ENCODE results near the gene HGD. TPM values are rescaled to one million over a fixed set of nuclear protein-coding genes. Genes with fewer than 3 reads are reported as not detected.

HGD gene
- total RNA-seq, 4 donors from 2014 or later = 20.9 to 87.7 (median 73.2) TPM

DNA sequence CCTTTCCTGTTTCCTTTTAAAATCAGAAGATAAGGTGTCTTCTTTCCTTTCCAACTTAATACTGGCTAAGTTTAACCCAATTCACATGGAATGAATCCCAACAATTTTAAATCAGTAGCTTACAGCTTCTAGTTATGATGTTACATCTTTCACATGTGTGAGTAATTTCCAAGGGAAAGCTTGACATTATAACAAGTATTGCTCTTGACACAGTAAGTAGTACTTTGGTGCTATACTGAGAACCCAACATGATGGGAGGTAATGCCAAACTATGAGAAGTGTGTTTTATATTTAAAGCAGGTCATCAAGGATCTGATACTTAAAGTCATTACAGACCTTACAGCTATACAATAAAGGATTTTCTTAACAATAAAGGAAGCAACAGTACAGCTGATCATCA, 31.2 kb upstream of the HGD start:
- H3K27me3 ChIP-seq = no peaks in the 10 kb centered on the region
- TF ChIP-seq POLR2A (IDR thresholded peaks at IDR 0.05) = no peak
- H3K4me1 ChIP-seq = no peaks in the 10 kb centered on the region

DNA sequence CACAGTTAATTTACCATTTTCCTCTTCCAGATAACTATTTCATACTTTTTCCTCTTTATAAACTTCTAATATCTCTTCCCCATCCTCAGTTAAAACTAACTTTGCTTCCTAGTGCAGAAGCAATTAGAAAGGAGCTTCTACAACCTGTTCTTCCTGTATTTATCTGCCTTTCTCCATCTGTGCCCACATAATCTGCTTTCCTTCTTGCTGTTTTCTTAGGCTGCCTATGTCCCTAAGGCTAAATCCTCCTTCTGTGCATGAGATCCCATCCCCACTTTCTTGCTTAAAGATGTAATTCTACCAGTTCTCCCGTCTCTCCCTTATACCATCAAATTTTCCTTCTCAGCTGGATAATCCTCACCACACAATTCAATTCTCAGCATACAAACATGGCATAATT, 28.3 kb upstream of the HGD start:
- Histone ChIP-seq H3K9me3 (no peaks in the 10 kb centered on the region), H3K4me3 (no peak overlapping the region), H3K27me3 (no peaks in the 10 kb centered on the region), H3K4me1 (no peaks in the 10 kb centered on the region), H3K36me3 (peaks cover 0 to 8% (median 3%) of the 10 kb centered on the region in 4 donors), H3K27ac (no peak overlapping the region)
- TF ChIP-seq, protein P1, sequence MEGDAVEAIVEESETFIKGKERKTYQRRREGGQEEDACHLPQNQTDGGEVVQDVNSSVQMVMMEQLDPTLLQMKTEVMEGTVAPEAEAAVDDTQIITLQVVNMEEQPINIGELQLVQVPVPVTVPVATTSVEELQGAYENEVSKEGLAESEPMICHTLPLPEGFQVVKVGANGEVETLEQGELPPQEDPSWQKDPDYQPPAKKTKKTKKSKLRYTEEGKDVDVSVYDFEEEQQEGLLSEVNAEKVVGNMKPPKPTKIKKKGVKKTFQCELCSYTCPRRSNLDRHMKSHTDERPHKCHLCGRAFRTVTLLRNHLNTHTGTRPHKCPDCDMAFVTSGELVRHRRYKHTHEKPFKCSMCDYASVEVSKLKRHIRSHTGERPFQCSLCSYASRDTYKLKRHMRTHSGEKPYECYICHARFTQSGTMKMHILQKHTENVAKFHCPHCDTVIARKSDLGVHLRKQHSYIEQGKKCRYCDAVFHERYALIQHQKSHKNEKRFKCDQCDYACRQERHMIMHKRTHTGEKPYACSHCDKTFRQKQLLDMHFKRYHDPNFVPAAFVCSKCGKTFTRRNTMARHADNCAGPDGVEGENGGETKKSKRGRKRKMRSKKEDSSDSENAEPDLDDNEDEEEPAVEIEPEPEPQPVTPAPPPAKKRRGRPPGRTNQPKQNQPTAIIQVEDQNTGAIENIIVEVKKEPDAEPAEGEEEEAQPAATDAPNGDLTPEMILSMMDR (IDR thresholded peaks at IDR 0.05) = no peak
- TF ChIP-seq EP300 (IDR thresholded peaks at IDR 0.05; ENCODE audit: low read depth) = no peak
- TF ChIP-seq POLR2AphosphoS5 (IDR thresholded peaks at IDR 0.05) = no peak
- TF ChIP-seq POLR2A (IDR thresholded peaks at IDR 0.05) = no peak
- intact Hi-C loops (cut with DNase I; ENCODE audit: low total_unique reads) = no loop called here
- in situ Hi-C loops (cut with MboI; ENCODE audit: low pct_ligation_motif_present in 1 of 4, low pct_unique_long_range_greater_than_20kb in 1 of 4, low sequenced_read_pairs in 3 of 4) = no loop called here
- 94 to 100% methylated on average over 1 of the region's 1 CpG for WGBS, 2 donors (ENCODE audit: low coverage in 1 of 2)
- DNase-seq = no peak

More for the DNA sequence above, 31.2 kb upstream of the HGD start:
- Histone ChIP-seq H3K36me3 (peaks cover 0 to 8% (median 2%) of the 10 kb centered on the region in 4 donors), H3K9me3 (no peaks in the 10 kb centered on the region), H3K27ac (no peak overlapping the region), H3K4me3 (no peak overlapping the region)
- no peak for DNase-seq
- in situ Hi-C loops (cut with MboI; ENCODE audit: low pct_ligation_motif_present in 1 of 4, low pct_unique_long_range_greater_than_20kb in 1 of 4, low sequenced_read_pairs in 3 of 4) = no loop called here
- intact Hi-C loops (cut with DNase I; ENCODE audit: low total_unique reads) = no loop called here

DNA sequence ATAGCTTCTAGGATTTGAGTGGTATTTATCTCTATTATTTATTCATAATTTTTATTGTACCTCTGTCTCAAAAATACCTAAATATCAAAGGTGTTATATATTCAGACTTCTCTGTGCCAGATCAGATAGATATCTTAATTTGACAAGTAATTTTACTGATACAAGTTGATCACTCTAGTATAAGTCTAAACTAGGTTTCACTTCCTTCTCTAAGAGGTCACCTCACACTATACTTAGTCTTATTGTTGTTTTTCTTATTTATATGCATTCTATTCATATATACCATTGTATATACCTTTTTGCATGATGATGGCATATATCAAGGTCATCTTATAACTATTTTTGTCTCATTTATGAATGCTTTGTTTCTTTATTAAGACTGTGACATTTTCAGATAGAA, 26.4 kb upstream of the HGD start:
- H3K4me3 ChIP-seq = no peak overlapping the region
- no peaks in the 10 kb centered on the region for H3K4me1 ChIP-seq
- TF ChIP-seq POLR2A (IDR thresholded peaks at IDR 0.05) (no peak), POLR2AphosphoS5 (IDR thresholded peaks at IDR 0.05) (no peak), EP300 (IDR thresholded peaks at IDR 0.05; ENCODE audit: low read depth) (no peak)
- TF ChIP-seq, protein P1 (IDR thresholded peaks at IDR 0.05) = no peak
- in situ Hi-C loops (cut with MboI; ENCODE audit: low pct_ligation_motif_present in 1 of 4, low pct_unique_long_range_greater_than_20kb in 1 of 4, low sequenced_read_pairs in 3 of 4) (no loop called here), intact Hi-C loops (cut with DNase I; ENCODE audit: low total_unique reads) (no loop called here)
- DNase-seq = no peak
- H3K27me3 ChIP-seq = no peaks in the 10 kb centered on the region
- H3K27ac ChIP-seq = no peak overlapping the region
- no peaks in the 10 kb centered on the region for H3K9me3 ChIP-seq
- peaks cover 0 to 23% (median 4%) of the 10 kb centered on the region in 4 donors for H3K36me3 ChIP-seq

DNA sequence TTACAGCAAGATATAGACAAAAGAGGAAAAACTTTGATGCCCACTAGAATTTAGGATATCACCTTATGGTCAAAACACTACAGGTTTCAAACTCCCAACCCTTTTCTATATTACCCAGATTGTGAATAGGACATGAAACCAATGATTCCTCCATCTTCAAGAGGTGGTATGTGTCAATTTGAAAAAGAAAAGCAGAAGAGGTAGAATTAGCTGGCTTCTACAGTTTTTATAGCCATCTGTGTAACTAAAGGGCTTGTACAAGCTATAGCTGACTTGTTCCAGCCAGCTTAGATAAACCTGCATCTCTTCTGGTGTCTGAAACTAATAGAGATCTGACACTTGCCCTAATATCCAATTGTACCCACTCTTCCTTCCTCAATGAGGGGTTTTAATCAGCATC, 24.9 kb upstream of the HGD start:
- H3K9me3 ChIP-seq = no peaks in the 10 kb centered on the region
- H3K36me3 ChIP-seq = peaks cover 0 to 23% (median 4%) of the 10 kb centered on the region in 4 donors
- H3K4me3 ChIP-seq = no peak overlapping the region
- H3K27me3 ChIP-seq = no peaks in the 10 kb centered on the region
- in situ Hi-C loops (cut with MboI; ENCODE audit: low pct_ligation_motif_present in 1 of 4, low pct_unique_long_range_greater_than_20kb in 1 of 4, low sequenced_read_pairs in 3 of 4) = no loop called here
- no peak overlapping the region for H3K27ac ChIP-seq
- no peaks in the 10 kb centered on the region for H3K4me1 ChIP-seq
- TF ChIP-seq POLR2A (IDR thresholded peaks at IDR 0.05) (no peak), POLR2AphosphoS5 (IDR thresholded peaks at IDR 0.05) (no peak), EP300 (IDR thresholded peaks at IDR 0.05; ENCODE audit: low read depth) (no peak)
- TF ChIP-seq, protein P1 (IDR thresholded peaks at IDR 0.05) = no peak
- no peak for DNase-seq
- intact Hi-C loops (cut with DNase I; ENCODE audit: low total_unique reads) = no loop called here

DNA sequence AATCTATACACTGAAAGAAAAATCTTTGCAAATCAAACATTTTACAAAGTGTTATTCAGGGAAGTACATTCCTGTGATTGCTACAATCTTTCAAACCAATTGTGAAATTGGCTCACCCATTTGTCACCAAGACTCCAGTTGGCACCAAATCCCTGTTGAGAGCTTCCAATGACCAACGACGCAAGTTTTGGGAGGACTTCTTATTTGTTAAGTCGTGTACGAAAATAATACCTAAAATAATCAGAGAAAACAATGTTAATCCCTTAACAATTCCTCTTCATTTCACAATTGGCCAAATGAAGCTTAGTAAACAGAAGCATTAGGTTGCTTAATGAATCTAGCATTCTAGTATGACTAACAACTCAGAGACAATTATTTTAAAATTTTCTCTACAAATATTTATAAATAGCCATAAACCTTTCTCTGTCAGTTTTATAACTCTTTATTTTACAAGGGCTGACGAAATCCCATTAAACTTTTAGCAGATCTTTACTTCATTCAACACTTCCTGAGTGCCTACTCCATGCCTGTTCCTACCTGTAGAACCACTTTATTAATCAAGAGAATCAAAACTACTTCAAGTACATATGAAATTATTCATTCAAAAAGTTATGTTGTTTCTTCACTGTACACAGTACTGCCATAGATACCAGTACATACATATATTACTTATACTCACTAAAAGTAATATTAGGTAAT, 24.0 kb upstream of the HGD start:
- TF ChIP-seq POLR2AphosphoS5 (IDR thresholded peaks at IDR 0.05) = no peak
- TF ChIP-seq, protein P1 (IDR thresholded peaks at IDR 0.05) = no peak
- Histone ChIP-seq H3K27me3 (no peaks in the 10 kb centered on the region), H3K36me3 (peaks cover 0 to 23% (median 4%) of the 10 kb centered on the region in 4 donors), H3K27ac (no peak overlapping the region), H3K9me3 (no peaks in the 10 kb centered on the region), H3K4me1 (no peaks in the 10 kb centered on the region), H3K4me3 (no peak overlapping the region)
- 82 to 84% methylated on average over 5 of the region's 5 CpGs for WGBS, 2 donors (ENCODE audit: low coverage in 1 of 2)
- no peak for DNase-seq
- intact Hi-C loops (cut with DNase I; ENCODE audit: low total_unique reads) (no loop called here), in situ Hi-C loops (cut with MboI; ENCODE audit: low pct_ligation_motif_present in 1 of 4, low pct_unique_long_range_greater_than_20kb in 1 of 4, low sequenced_read_pairs in 3 of 4) (no loop called here)
